Measurements from ENCODE around the gene ABHD5. TPM values are rescaled to one million over a fixed set of nuclear protein-coding genes. Genes with fewer than 3 reads are reported as not detected.

The ABHD5 gene
- total and polyA plus RNA-seq, 10 of the 15 experiments (the other 5 are each of a cell fraction or from before 2014, with no cell fraction given) = 5.5 to 24.4 (median 9.5) TPM

GRCh38 chr3:43641306-43642114 lies 49.2 kb upstream of the ABHD5 start:
- FAIRE-seq (no peak), ATAC-seq (no peak)
- no TSS peak for BruUV-seq (replicated peaks)

More at GRCh38 chr3:43641306-43642114, 49.2 kb upstream of the ABHD5 start:
- in situ Hi-C loops (cut with MboI) (no loop called here), intact Hi-C loops (cut with micrococcal nuclease; ENCODE audit: unreplicated experiment) (no loop called here)
- H3K4me2 ChIP-seq (ENCODE audit: control insufficient read depth, insufficient read depth) = no peak overlapping the region
- SMC1A ChIA-PET (ENCODE audit: uncharacterized antibody, unreplicated experiment) = interaction anchor here (1.4 kb wide), 1 partner anchor 9 kb away, joined by 3 read pairs; no protein-coding TSS in a partner anchor
- no peak overlapping the region for H3K9ac ChIP-seq (ENCODE audit: control insufficient read depth, insufficient read depth, low read length)
- no peak for TF ChIP-seq CHD4 (IDR thresholded peaks at IDR 0.05)
- no peak for TF ChIP-seq ZBTB11 (CRISPR knock-in tag; IDR thresholded peaks at IDR 0.05)
- no peak for TF ChIP-seq EGR1 (IDR thresholded peaks at IDR 0.05; ENCODE audit: borderline replicate concordance in 1 of 2, low read depth in 2 of 2, low read length in 2 of 2)
- H2AFZ ChIP-seq (ENCODE audit: control insufficient read depth, low read depth, low read length) = no peak overlapping the region
- CTCF ChIA-PET = interaction anchor here (0.6 kb wide), 1 partner anchor 204 kb away, joined by 3 read pairs; no protein-coding TSS in a partner anchor
- H3K4me3 ChIP-seq = no peak overlapping the region
- RAD21 ChIA-PET (ENCODE audit: unreplicated experiment) = interaction anchor here (1.0 kb wide), 1 partner anchor 50 kb away, joined by 3 read pairs; no protein-coding TSS in a partner anchor
- DNase-seq (ENCODE audit: low read depth, low spot score) = no peak
- POLR2A ChIA-PET = no interaction called here
- no peaks in the 10 kb centered on the region for H3K9me3 ChIP-seq (replicated peaks; ENCODE audit: control insufficient read depth, insufficient read depth, low read length)
- H3K4me1 ChIP-seq (ENCODE audit: control insufficient read depth, insufficient read depth, low read length) = no peaks in the 10 kb centered on the region
- WGBS (ENCODE audit: insufficient coverage, insufficient replicate concordance, low lambda C conversion rate, missing lambda C conversion rate) = 41% methylated on average over 4 of the region's 4 CpGs
- no peak overlapping the region for H3K27ac ChIP-seq (ENCODE audit: control insufficient read depth, insufficient read depth)
- H4K20me1 ChIP-seq (ENCODE audit: control insufficient read depth, insufficient read depth) = no peaks in the 10 kb centered on the region
- no peaks in the 10 kb centered on the region for H3K27me3 ChIP-seq (replicated peaks in 1 of 2; ENCODE audit: control insufficient read depth in 2 of 2, insufficient read depth in 2 of 2, low read length in 1 of 2)
- H3K79me2 ChIP-seq (ENCODE audit: control insufficient read depth, insufficient read depth, low read length) = no peaks in the 10 kb centered on the region
- no peaks in the 10 kb centered on the region for H3K36me3 ChIP-seq (ENCODE audit: control insufficient read depth in 2 of 2, insufficient read depth in 2 of 2, low read length in 1 of 2)

All from GM12878 (cell line).